ENCODE data around the gene SORCS1. TPM values are rescaled to one million over a fixed set of nuclear protein-coding genes. Genes with fewer than 3 reads are reported as not detected.

SORCS1 gene
- total RNA-seq, 1 experiment from 2014 or later: 1.7 TPM

- TF ChIP-seq, protein P1, sequence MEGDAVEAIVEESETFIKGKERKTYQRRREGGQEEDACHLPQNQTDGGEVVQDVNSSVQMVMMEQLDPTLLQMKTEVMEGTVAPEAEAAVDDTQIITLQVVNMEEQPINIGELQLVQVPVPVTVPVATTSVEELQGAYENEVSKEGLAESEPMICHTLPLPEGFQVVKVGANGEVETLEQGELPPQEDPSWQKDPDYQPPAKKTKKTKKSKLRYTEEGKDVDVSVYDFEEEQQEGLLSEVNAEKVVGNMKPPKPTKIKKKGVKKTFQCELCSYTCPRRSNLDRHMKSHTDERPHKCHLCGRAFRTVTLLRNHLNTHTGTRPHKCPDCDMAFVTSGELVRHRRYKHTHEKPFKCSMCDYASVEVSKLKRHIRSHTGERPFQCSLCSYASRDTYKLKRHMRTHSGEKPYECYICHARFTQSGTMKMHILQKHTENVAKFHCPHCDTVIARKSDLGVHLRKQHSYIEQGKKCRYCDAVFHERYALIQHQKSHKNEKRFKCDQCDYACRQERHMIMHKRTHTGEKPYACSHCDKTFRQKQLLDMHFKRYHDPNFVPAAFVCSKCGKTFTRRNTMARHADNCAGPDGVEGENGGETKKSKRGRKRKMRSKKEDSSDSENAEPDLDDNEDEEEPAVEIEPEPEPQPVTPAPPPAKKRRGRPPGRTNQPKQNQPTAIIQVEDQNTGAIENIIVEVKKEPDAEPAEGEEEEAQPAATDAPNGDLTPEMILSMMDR (conservative IDR thresholded peaks at IDR 0.05): no peak
- no peak overlapping the region for H3K18ac ChIP-seq (ENCODE audit: insufficient read length, low read depth, low read length)
- H3K27ac ChIP-seq (ENCODE audit: insufficient read length, low read depth, low read length): no peak overlapping the region
- WGBS (ENCODE audit: extremely low coverage, insufficient read length, low lambda C conversion rate): no CpG with 5 or more reads among the region's 3 CpGs
- H2BK12ac ChIP-seq (ENCODE audit: insufficient read length, low read depth, low read length): no peak overlapping the region
- H3K36me3 Mint-ChIP-seq (ENCODE audit: insufficient read depth in 1 of 3, low read depth in 3 of 3): no peaks in the 10 kb centered on the region
- H3K4me3 Mint-ChIP-seq: no peak overlapping the region
- no peak overlapping the region for H3K14ac ChIP-seq (ENCODE audit: insufficient read depth, low read length)
- H3K79me2 ChIP-seq (ENCODE audit: insufficient read depth, low read length): no peaks in the 10 kb centered on the region
- H3K23me2 ChIP-seq (ENCODE audit: insufficient read length, low read depth, low read length, poor library complexity, severe bottlenecking): no peaks in the 10 kb centered on the region
- H3K27ac Mint-ChIP-seq: no peak overlapping the region
- no peak overlapping the region for H4K8ac ChIP-seq (replicated peaks; ENCODE audit: insufficient read length, low read depth, low read length)
- no peak overlapping the region for H3K23ac ChIP-seq (ENCODE audit: insufficient read length, low read depth, low read length)
- peaks cover 2 to 3% of the 10 kb centered on the region in 2 experiments; a peak in 1 of 4 replicates for H3K4me1 Mint-ChIP-seq
- no peak for DNase-seq
- H3K56ac ChIP-seq (ENCODE audit: insufficient read length, low read depth, low read length): no peak overlapping the region
- H3K9me3 Mint-ChIP-seq: no peaks in the 10 kb centered on the region
- no peak overlapping the region for H2AK5ac ChIP-seq (ENCODE audit: insufficient read length, low read length)
- no peaks in the 10 kb centered on the region for H3K27me3 ChIP-seq (ENCODE audit: insufficient read depth, low read length)
- H3K4ac ChIP-seq (ENCODE audit: low read depth, low read length): no peak overlapping the region
- H3K79me1 ChIP-seq (ENCODE audit: insufficient read depth, low read depth, low read length, poor library complexity, severe bottlenecking): no peaks in the 10 kb centered on the region
- no peak overlapping the region for H4K5ac ChIP-seq (ENCODE audit: insufficient read length, low read depth, low read length)
- H4K91ac ChIP-seq (ENCODE audit: insufficient read length, low read depth, low read length): no peak overlapping the region
- H3T11ph ChIP-seq (ENCODE audit: low read length): no peak overlapping the region
- H2BK120ac ChIP-seq (ENCODE audit: low read depth, low read length, poor library complexity, severe bottlenecking): no peak overlapping the region
- H2BK15ac ChIP-seq (ENCODE audit: low read depth, low read length): no peak overlapping the region
- no peaks in the 10 kb centered on the region for H3K4me1 ChIP-seq (ENCODE audit: insufficient read depth, low read length)
- no peak overlapping the region for H3K9ac ChIP-seq (ENCODE audit: extremely low read depth, insufficient read length, low read length)
- H3K9me3 ChIP-seq (ENCODE audit: control insufficient read depth, low read depth, low read length): no peaks in the 10 kb centered on the region
- H2AFZ ChIP-seq (ENCODE audit: low read length): no peak overlapping the region
- no peak overlapping the region for H3K4me2 ChIP-seq (ENCODE audit: insufficient read depth, insufficient read length, low read length)
- H2BK20ac ChIP-seq (ENCODE audit: low read depth, low read length, poor library complexity, severe bottlenecking): no peak overlapping the region
- H4K20me1 ChIP-seq (ENCODE audit: control insufficient read depth, insufficient read depth, insufficient read length): no peaks in the 10 kb centered on the region
- no peaks in the 10 kb centered on the region for H3K27me3 Mint-ChIP-seq (ENCODE audit: low read depth)
- no peak overlapping the region for H2BK5ac ChIP-seq (ENCODE audit: insufficient read length, low read length)
Observed at GRCh38 chr10:106655636-106656035, 508.9 kb downstream of the SORCS1 start.

Data from H9 (cell line).